Tibial artery (tissue), 4 donors: ENCODE data around the gene COL27A1.

ENCODE experiments used
- DNase-seq, 2 donors: peaks; one replicate each; pipeline ENCODE4 v3.0.0-alpha.2; 2019
- H3K27ac ChIP-seq, 2 donors: fragments of 200-600 bp; sonication (generic) in 1 of 2; 1 replicate in 1 of 2; 2 replicates in 1 of 2; pipeline ENCODE4 v1.5.1; 2018 to 2019; ENCODE audit warnings: mild to moderate bottlenecking in 1 of 2
- H3K27me3 ChIP-seq, 2 donors: fragments of 200-600 bp; sonication (generic) in 1 of 2; one replicate each; pipeline versions ENCODE4 v1.5.1 to v1.6.0; 2016 to 2019
- H3K36me3 ChIP-seq, 3 donors: fragments of 200-600 bp; sonication (generic) in 2 of 3; one replicate each; pipeline ENCODE4 v1.5.1; 2016 to 2019; ENCODE audit warnings: mild to moderate bottlenecking in 2 of 3
- H3K4me1 ChIP-seq, 4 donors: fragments of 200-600 bp; sonication (generic) in 2 of 4; 1 replicate in 3 of 4; 2 replicates in 1 of 4; pipeline ENCODE4 v1.5.1; 2016 to 2019
- H3K4me3 ChIP-seq, 2 donors: fragments of 200-600 bp; sonication (generic) in 1 of 2; 1 replicate in 1 of 2; 2 replicates in 1 of 2; pipeline ENCODE4 v1.5.1; 2018 to 2019; ENCODE audit warnings: mild to moderate bottlenecking in 2 of 2
- H3K9me3 ChIP-seq, 3 donors: fragments of 200-600 bp; sonication (generic) in 1 of 3; one replicate each; pipeline ENCODE4 v1.5.1; 2016 to 2019
- CTCF ChIP-seq, 2 experiments: fragments of 200-600 bp in 1 of 2; fragments of 450-650 bp in 1 of 2; IDR thresholded peaks; one replicate each; pipeline ENCODE4 v1.5.1; 2017 to 2019; ENCODE audit warnings: antibody characterized with exemption in 2 of 2, mild to moderate bottlenecking in 1 of 2, moderate library complexity in 1 of 2
- intact Hi-C: fragments of 100-400 bp; cut with DNase I; formaldehyde crosslinking; loops from one replicate; pipeline ENCODE4 v1.15.0; 2023; ENCODE audit warnings: low total_unique reads

The COL27A1 gene

GRCh38 chr9:114355821-114356220 lies 200.5 kb downstream of the COL27A1 start:
- H3K27ac ChIP-seq, result no peak overlapping the region
- H3K9me3 ChIP-seq, result no peaks in the 10 kb centered on the region
- no peak for TF ChIP-seq CTCF (IDR thresholded peaks at IDR 0.05)
- H3K36me3 ChIP-seq, result peaks cover 69 to 97% (median 96%) of the 10 kb centered on the region in 3 donors
- DNase-seq, result no peak
- no peak overlapping the region for H3K4me3 ChIP-seq
- intact Hi-C loops, result no loop called here
- no peaks in the 10 kb centered on the region for H3K27me3 ChIP-seq
- peaks cover 0 to 10% (median 0%) of the 10 kb centered on the region in 4 donors for H3K4me1 ChIP-seq

GRCh38 chr9:114356792-114357191 lies 201.5 kb downstream of the COL27A1 start:
- H3K4me1 ChIP-seq, result peaks cover 0 to 10% (median 0%) of the 10 kb centered on the region in 4 donors
- no peak for DNase-seq
- TF ChIP-seq CTCF (IDR thresholded peaks at IDR 0.05), result no peak
- no peak overlapping the region for H3K27ac ChIP-seq
- intact Hi-C loops, result no loop called here
- H3K4me3 ChIP-seq, result no peak overlapping the region
- H3K27me3 ChIP-seq, result no peaks in the 10 kb centered on the region
- no peaks in the 10 kb centered on the region for H3K9me3 ChIP-seq
- H3K36me3 ChIP-seq, result peaks cover 76 to 99% (median 98%) of the 10 kb centered on the region in 3 donors

GRCh38 chr9:114357360-114357759 lies 202.0 kb downstream of the COL27A1 start:
- H3K27me3 ChIP-seq, result no peaks in the 10 kb centered on the region
- no peak for TF ChIP-seq CTCF (IDR thresholded peaks at IDR 0.05)
- H3K4me3 ChIP-seq, result no peak overlapping the region
- no peak for DNase-seq
- H3K9me3 ChIP-seq, result no peaks in the 10 kb centered on the region
- H3K36me3 ChIP-seq, result peaks cover 82 to 99% (median 98%) of the 10 kb centered on the region in 3 donors
- intact Hi-C loops, result no loop called here
- no peak overlapping the region for H3K27ac ChIP-seq
- H3K4me1 ChIP-seq, result peaks cover 0 to 4% (median 0%) of the 10 kb centered on the region in 4 donors

GRCh38 chr9:114357911-114358328 lies 202.6 kb downstream of the COL27A1 start:
- no peaks in the 10 kb centered on the region for H3K4me1 ChIP-seq

GRCh38 chr9:114359801-114360200 lies 204.5 kb downstream of the COL27A1 start:
- H3K36me3 ChIP-seq, result peaks cover 97 to 100% (median 99%) of the 10 kb centered on the region in 3 donors
- DNase-seq, result no peak
- no peaks in the 10 kb centered on the region for H3K9me3 ChIP-seq
- H3K27ac ChIP-seq, result no peak overlapping the region
- intact Hi-C loops, result no loop called here
- H3K4me1 ChIP-seq, result peaks cover 0 to 8% (median 0%) of the 10 kb centered on the region in 4 donors
- no peaks in the 10 kb centered on the region for H3K27me3 ChIP-seq
- no peak for TF ChIP-seq CTCF (IDR thresholded peaks at IDR 0.05)
- no peak overlapping the region for H3K4me3 ChIP-seq

More at GRCh38 chr9:114357911-114358328, 202.6 kb downstream of the COL27A1 start:
- TF ChIP-seq CTCF (IDR thresholded peaks at IDR 0.05), result no peak
- H3K27ac ChIP-seq, result no peak overlapping the region
- no peaks in the 10 kb centered on the region for H3K27me3 ChIP-seq
- H3K4me3 ChIP-seq, result no peak overlapping the region
- H3K9me3 ChIP-seq, result no peaks in the 10 kb centered on the region
- no peak for DNase-seq
- peaks cover 87 to 99% (median 98%) of the 10 kb centered on the region in 3 donors for H3K36me3 ChIP-seq
- intact Hi-C loops, result no loop called here

GRCh38 chr9:114361542-114361941 lies 206.2 kb downstream of the COL27A1 start:
- TF ChIP-seq CTCF (IDR thresholded peaks at IDR 0.05), result no peak
- Histone ChIP-seq H3K27ac (no peak overlapping the region), H3K4me3 (no peak overlapping the region), H3K9me3 (no peaks in the 10 kb centered on the region), H3K27me3 (no peaks in the 10 kb centered on the region), H3K4me1 (peaks cover 0 to 14% (median 9%) of the 10 kb centered on the region in 4 donors), H3K36me3 (peaks cover 85 to 94% (median 87%) of the 10 kb centered on the region in 3 donors)
- intact Hi-C loops, result no loop called here
- no peak for DNase-seq
